CD4-positive, alpha-beta T cell treated with Interferon gamma for 1 hour (primary cell): ENCODE results near the gene NKD2.
A peak's percentile ranks its signal among the peaks of the same experiment; 100 is the strongest.
"Not testable (repeated sequence)": the region's sequence is repeated elsewhere in the genome, so short reads cannot be mapped to it uniquely, and the experiment has no call there.

Experiments
- DNase-seq: peaks from one replicate; pipeline ENCODE4 v3.0.0-alpha.2; 2020

The NKD2 gene

DNA sequence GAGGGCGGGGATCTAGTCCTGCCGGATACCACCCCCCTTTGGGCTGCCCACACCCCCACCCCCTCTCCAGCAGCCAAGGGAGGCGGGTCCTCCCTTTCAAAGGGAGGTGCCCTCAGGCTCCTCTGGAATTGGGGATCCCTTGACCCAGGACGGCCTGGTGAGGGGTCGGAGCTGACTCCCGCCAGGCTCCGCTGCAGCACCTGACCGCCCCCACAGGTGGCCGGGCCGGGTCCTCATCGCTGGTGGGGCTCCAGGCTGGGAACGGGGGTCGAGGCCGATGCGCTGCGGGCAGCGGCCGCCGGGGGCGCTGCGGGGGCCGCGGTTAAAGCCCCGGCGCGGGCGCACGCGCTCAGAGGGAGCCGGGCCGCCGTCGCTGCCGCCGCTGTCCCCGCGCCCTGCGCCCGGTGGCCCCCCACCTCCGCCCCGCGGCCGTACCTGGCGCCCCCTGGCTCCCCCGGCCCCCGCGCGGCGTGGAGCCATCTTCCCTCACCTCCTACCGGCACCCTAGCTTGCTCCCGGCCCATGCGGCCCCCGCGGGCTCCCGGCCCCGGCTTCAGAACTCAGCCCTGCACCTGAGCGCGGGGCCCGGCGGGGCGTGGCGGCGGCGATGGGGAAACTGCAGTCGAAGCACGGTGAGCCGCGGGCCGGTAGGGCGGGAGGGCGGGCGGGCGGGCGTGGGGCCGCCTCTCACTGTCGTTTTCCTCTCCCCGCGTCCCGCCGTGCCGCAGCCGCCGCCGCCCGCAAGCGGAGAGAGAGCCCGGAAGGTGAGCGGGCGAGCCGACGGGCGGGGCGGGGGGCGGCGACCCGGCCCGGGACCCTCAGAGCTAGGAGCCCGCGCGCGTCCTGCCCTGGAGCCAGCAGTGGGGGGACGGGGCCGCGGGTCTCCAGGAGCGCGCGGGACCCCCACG lies at the start of gene NKD2:
TSS of gene NKD2 (plus strand) at position 352 of the 908 bp plus-strand sequence. CDS start at position 608, 256 bp downstream.
- peak; percentile 24 for DNase-seq

GRCh38 chr5:959581-960531 lies 48.7 kb upstream of the NKD2 start:
- no peak for DNase-seq

DNA sequence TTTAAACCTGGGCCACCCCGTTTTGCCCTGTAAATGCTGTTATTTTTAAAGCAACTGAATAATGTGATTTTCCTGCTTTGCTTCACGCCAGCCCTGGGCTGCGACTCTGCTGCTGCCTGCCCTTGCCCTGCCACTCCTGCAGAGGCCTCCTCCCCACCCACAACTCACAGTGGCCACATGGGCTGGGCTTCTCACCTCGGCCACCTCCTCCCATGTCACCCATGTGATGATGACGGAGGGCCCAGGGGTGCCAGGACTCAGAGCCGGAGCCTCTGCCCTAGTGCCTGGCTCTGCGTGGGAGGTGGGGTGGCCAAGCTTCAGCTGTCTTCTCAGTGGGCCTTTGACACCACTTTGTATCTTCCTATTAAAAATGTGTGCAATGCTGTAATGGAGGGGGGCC lies 48.1 kb upstream of the NKD2 start:
- DNase-seq, result no peak

GRCh38 chr5:961002-961710 lies 47.4 kb upstream of the NKD2 start:
- DNase-seq, result no peak

GRCh38 chr5:961711-962240 lies 46.8 kb upstream of the NKD2 start:
- DNase-seq, result no peak

DNA sequence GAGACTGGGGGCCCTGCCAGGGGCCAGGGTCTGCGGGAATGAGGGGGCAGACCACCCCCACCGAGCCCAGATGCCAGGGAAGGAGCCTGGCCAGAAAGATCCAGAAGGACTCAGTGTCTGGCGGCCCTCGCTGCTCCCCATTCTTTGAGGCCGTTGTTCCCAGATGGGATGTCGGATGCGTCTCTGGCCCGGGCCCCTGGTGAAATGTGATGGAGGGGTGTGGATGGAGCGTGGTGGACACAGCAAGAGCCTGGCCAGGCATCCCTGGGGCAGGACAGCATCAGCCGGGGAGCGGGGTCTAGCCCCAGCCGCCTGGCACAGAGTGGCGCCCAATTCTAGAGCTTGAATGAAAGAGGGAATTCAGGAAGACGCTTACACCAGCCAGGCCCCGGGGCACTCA lies 46.2 kb upstream of the NKD2 start:
- no peak for DNase-seq

DNA sequence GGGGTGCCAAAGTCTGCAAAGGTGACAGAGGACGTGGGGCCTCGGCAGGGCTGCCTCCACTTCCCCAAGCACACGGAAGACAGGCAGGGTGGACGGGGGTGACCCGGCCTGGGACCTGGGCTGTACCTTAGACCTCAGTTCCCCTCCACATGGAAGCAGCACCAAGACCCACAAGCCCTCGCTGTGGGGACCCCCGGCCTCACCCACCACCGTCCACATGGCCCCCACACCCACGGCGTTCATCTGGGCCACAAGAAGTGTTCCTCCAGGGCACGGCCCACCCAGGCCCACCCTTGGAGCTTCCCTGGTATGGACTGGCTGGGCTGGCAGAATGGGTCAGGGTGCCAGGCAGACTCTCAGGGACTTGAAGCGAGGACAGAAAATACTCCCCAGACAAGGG lies 45.8 kb upstream of the NKD2 start:
- no peak for DNase-seq

GRCh38 chr5:963310-963672 lies 45.3 kb upstream of the NKD2 start:
- DNase-seq, result no peak

DNA sequence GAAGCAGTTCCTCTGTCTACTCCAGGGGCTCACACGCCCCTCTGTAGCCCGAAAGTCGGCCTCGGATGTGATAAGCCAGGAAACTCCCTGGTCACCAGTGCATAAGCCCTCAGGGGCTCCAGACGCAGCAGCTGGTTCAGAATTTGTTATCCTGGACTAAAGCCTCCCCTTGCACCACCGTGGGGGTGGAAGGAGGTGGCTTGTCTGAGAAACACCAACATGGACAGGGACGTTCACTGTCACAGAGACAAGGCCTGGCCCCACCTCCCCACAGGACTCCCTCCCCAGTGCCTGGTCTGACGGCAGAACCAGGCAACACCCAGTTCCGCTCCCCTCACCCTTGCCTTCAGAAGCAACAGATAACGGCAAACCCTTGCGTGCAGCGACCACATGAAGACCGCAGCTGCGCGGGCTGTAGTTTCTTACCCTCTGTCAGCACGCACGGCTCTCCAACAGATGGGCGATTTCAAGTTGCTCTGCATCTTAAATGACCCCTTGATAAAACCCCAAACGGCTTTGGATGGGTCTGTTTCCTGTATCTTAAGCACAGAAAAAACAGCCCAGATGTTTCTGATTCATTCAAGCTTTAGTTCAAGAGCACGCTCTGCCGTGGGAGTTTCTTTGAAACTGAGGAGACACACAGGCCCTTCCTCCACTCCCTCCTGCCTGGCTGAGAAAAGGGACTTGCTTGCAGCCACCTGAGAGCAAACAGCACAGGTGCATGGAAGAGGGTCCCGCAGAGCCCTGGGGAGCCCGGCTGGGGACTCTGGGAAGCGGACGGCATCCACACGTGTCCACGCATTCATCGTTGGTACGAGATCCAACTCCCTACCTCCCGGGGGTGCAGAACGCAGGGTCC lies 44.7 kb upstream of the NKD2 start:
- peak; percentile 46 for DNase-seq

DNA sequence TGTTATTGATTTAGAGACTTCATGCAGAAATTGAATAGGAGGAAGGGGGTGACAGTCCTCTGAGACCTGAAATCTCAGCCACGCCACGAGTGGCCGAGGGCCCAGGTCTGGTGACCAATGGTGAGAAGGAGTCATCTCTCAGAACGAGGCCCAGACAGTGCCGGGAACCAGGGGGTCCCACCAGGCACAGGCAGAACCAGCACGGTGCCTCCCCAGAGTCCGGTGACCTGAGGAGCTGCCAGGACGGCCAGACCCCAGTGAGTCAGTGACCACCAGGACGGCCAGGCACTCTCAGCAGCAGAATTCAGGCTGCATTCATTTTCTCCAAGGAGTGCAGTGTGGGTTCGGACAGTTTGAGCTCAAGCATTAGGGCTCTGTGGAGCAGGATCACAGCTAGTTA lies 43.8 kb upstream of the NKD2 start:
- no peak for DNase-seq

DNA sequence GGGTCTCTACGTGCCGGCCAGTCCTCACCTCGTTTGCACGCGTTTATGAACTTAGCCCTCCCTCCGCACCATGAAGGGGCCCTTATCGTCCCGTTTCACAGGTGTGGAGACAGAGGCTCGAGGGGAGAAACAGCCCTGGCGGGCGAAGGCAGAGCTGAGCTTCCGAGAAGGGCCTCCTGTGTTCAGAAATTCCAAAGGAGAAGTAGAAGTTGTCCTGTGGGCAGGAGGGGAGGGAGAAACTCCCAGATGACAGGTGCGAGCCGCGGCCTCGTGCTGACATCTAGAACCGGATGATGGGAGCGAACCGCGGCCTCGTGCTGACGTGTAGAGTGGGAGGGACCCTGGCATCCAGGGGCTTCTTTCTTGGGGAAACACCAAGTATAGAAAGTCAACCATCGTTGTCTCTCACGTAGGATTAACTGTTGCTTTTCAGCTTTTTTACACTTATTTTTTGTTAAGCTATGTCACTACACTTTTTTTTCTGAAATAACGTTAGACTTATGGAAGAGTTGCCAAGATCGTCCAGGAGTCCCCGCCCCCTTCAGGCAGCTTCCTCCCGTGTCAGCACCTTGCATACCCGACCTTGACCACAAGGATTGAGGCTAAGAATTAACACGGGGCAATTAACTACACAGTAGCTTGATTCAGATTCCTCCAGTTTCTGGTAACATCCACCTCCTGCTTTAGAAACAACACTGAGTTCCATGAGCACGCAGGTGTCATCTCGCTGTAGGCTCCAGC lies 42.8 kb upstream of the NKD2 start:
- no peak for DNase-seq

DNA sequence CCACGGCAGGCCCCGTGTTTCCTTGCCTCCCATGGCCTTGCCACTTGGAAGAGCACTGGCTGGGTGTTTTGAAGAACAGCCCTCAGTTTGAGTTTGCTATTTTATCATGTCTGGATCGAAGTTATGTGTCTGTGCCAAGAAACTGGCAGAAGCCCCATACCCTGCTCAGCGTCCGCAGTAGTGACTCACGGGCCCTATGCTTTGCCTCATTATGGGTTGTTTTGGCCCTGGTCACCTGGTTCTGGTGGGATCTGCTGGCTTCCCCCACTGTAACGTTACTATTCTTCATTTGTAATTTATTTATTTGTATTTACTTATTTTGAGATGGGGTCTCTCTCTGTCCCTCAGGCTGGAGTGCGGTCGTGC lies 42.3 kb upstream of the NKD2 start:
- DNase-seq, result no peak

- DNase-seq, result no peak
Observed at GRCh38 chr5:966941-967340, 41.7 kb upstream of the NKD2 start.

GRCh38 chr5:968881-969280 lies 39.7 kb upstream of the NKD2 start:
- DNase-seq, result no peak

DNA sequence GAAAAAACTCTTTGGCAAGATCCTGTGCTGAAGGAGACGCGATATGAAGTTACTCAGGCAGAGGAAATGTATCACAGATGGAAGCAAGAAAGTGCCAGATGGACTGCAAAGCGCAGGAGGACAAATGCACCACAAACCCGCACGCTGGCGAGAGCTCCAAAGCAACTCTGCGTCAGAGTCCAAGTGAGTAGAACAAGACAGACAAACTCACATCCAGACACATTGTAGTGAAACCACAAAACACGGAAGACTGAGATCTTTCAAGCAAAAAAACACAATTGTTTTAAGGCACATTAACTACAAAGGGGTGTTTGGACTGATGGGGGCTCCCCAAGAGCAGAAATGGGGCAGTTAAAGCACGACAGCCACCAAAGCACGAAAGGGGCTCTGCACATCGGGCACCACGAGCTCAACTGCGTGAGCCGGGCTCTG lies 39.2 kb upstream of the NKD2 start:
- no peak for DNase-seq

- not testable (repeated sequence) for DNase-seq
Observed at GRCh38 chr5:972575-972974, 36.0 kb upstream of the NKD2 start.

- no peak for DNase-seq
Observed at GRCh38 chr5:976849-977751, 31.5 kb upstream of the NKD2 start.

DNA sequence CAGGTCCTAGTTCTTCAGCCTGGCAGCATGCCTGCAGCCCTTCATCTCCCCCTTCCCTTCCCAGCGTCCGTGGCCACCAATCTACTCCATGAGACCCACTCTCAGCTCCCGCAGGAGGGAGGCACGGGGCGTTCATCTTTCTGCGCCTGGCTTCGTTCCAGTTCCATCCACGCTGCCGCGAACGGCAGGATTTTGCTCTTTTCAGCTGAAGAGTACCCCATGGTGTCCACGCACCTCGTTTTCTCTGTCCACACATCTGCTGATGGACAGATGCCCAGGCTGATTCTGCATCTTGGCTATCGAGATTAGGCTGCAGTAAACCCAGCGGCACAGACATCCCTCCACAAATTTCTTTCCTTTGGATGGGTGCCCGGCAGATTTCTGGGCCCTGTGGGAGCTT lies 30.5 kb upstream of the NKD2 start:
- DNase-seq, result no peak

GRCh38 chr5:978693-979092 lies 29.9 kb upstream of the NKD2 start:
- DNase-seq, result no peak
